NCI-H1694 (cell line): ENCODE data around the gene PHAX.
"Not testable (repeated sequence)": the region's sequence is repeated elsewhere in the genome, so short reads cannot be mapped to it uniquely, and the experiment has no call there.

Experiments used
- DNase-seq: peaks from one replicate; lab custom pipeline; 2025; lab: John Stamatoyannopoulos, UW

Gene PHAX

GRCh38 chr5:126656401-126657007 is 55.8 kb downstream of the PHAX start:
- no peak for DNase-seq

- no peak for DNase-seq
Observed at GRCh38 chr5:126658561-126658960, 57.8 kb downstream of the PHAX start.

GRCh38 chr5:126659805-126660482 is 59.2 kb downstream of the PHAX start:
- no peak for DNase-seq

GRCh38 chr5:126664586-126664985 is 63.8 kb downstream of the PHAX start:
- no peak for DNase-seq

- not testable (repeated sequence) for DNase-seq
Observed at GRCh38 chr5:126670109-126670508, 69.4 kb downstream of the PHAX start.

GRCh38 chr5:126671681-126672080 is 70.9 kb downstream of the PHAX start:
- DNase-seq, result not testable (repeated sequence)

- DNase-seq, result no peak
Observed at GRCh38 chr5:126673477-126673876, 72.7 kb downstream of the PHAX start.

- DNase-seq, result no peak
Observed at GRCh38 chr5:126674145-126674544, 73.4 kb downstream of the PHAX start.

- DNase-seq, result no peak
Observed at GRCh38 chr5:126675338-126675737, 74.6 kb downstream of the PHAX start.

- DNase-seq, result peak; percentile 58
Observed at GRCh38 chr5:126676195-126676624, 75.5 kb downstream of the PHAX start.
